ENCODE data around the gene HMSD. TPM values are rescaled to one million over a fixed set of nuclear protein-coding genes. Genes with fewer than 3 reads are reported as not detected.
A peak's percentile ranks its signal among the peaks of the same experiment; 100 is the strongest.
"Not testable (repeated sequence)": the region's sequence is repeated elsewhere in the genome, so short reads cannot be mapped to it uniquely, and the experiment has no call there.

HMSD gene
- total RNA-seq, 6 experiments from 2014 or later, result 0.21 to 0.38 TPM; not detected in 4

DNA sequence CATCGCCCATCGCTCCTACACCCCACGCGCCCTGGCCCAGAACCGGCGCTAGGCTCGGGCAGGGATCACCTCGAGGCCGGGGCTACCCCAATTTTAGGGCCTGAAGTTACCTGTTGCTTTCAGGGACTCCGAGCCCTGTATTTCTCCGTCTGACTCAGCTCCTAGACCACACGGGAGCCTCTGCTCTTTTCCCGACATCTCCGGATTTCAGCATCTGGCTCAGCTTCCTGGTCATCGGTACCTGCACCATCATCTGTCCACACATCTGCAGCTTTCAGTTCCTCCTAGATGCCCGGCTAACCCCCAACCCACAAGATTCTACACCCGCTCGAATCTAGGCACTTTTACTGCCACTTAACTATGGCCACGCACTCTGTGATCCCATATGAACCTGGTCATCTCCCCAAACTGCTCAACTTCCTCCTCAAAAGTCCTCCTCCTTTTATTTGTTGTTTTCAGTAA, 12.1 kb upstream of the HMSD start:
- Mint-ChIP-seq H3K36me3 (ENCODE audit: low read depth) (no peaks in the 10 kb centered on the region), H3K4me3 (no peak overlapping the region), H3K4me1 (ENCODE audit: low read depth) (no peaks in the 10 kb centered on the region), H3K27ac (no peak overlapping the region), H3K9me3 (no peaks in the 10 kb centered on the region), H3K27me3 (ENCODE audit: insufficient read depth) (no peaks in the 10 kb centered on the region; the same call in 1 of the 2 replicates)
- TF ChIP-seq, protein P1, sequence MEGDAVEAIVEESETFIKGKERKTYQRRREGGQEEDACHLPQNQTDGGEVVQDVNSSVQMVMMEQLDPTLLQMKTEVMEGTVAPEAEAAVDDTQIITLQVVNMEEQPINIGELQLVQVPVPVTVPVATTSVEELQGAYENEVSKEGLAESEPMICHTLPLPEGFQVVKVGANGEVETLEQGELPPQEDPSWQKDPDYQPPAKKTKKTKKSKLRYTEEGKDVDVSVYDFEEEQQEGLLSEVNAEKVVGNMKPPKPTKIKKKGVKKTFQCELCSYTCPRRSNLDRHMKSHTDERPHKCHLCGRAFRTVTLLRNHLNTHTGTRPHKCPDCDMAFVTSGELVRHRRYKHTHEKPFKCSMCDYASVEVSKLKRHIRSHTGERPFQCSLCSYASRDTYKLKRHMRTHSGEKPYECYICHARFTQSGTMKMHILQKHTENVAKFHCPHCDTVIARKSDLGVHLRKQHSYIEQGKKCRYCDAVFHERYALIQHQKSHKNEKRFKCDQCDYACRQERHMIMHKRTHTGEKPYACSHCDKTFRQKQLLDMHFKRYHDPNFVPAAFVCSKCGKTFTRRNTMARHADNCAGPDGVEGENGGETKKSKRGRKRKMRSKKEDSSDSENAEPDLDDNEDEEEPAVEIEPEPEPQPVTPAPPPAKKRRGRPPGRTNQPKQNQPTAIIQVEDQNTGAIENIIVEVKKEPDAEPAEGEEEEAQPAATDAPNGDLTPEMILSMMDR (IDR thresholded peaks at IDR 0.05), result no peak
- DNase-seq, result no peak

DNA sequence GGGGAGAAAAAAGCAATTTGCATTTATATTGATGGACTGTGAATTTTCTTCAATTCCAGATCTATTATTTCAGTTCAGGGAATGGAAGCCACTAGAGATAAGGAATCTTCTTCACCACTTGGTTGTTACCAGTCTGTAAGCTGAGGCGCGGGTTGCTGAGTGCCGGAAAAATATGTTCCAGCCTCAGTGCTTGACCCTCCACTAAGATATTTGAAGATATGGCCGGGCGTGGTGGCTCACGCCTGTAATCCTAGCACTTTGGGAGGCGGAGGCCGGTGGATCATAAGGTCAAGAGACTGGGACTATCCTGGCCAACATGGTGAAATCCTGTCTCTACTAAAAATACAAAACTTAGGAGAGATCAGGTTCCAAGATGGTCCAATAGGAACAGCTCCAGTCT, 9.1 kb upstream of the HMSD start:
- Mint-ChIP-seq H3K9me3 (no peaks in the 10 kb centered on the region), H3K27me3 (ENCODE audit: insufficient read depth) (peaks cover 22% of the 10 kb centered on the region), H3K4me3 (no peak overlapping the region), H3K36me3 (ENCODE audit: low read depth) (peaks cover 7% of the 10 kb centered on the region), H3K27ac (no peak overlapping the region), H3K4me1 (ENCODE audit: low read depth) (no peaks in the 10 kb centered on the region)
- DNase-seq, result no peak
- TF ChIP-seq, protein P1 (IDR thresholded peaks at IDR 0.05), result no peak

DNA sequence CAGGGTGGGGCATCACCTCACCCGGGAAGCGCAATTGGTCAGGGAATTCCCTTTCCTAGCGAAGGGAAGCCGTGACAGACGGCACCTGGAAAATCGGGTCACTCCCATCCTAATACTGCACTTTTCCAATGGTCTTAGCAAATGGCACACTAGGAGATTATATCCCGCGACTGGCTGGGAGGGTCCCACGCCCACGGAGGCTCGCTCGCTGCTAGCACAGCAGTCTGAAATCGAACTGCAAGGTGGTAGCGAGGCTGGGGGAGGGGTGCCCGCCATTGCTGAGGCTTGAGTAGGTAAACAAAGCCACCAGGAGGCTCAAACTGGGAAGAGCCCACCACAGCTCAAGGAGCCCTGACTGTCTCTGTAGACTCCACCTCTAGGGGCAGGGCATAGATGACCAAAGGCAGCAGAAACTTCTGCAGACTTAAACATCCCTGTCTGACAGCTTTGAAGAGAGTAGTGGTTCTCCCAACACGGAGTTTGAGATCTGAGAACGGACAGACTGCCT, 8.5 kb upstream of the HMSD start:
- H3K9me3 Mint-ChIP-seq; H3K4me3 Mint-ChIP-seq; H3K27ac Mint-ChIP-seq; H3K4me1 Mint-ChIP-seq (ENCODE audit: low read depth); H3K36me3 Mint-ChIP-seq (ENCODE audit: low read depth); DNase-seq: not testable (repeated sequence)
- peaks cover 22% of the 10 kb centered on the region for H3K27me3 Mint-ChIP-seq (ENCODE audit: insufficient read depth)

DNA sequence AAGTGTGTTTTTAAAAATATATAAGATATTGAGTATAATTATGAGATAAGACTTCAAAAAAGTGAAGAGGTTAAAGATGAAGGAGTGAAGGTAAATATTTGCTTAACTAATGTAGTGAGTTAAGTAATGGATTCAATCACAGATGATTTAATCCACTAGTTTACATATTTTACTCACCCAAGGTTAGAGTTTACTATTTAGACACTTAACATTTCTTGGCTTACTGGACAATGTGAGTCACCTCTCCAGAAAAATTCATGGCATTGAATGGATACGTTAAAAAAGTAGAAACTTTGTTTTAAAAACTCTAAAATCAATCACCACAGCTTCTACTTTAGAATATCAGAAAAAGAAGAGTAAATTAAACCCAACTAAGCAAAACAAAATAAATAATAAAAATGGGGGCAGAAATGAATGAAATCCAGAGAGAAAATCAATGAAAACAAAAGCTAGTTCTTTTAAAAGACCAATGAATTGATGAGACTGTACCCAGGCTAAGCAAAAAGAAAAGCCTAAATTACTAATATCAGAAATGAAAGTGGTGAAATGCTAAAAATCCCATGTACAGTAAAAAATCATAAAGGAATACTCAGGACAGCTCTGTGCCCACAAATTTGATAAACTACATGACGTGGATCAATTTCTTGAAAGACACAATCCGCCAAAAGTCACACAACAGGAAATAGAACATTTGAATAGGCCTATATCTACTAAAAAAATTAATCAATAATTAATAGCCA, 1.9 kb upstream of the HMSD start:
- H3K9me3 Mint-ChIP-seq, result no peaks in the 10 kb centered on the region
- TF ChIP-seq, protein P1 (IDR thresholded peaks at IDR 0.05), result no peak
- no peak for DNase-seq
- no peak overlapping the region for H3K4me3 Mint-ChIP-seq
- H3K27me3 Mint-ChIP-seq (ENCODE audit: insufficient read depth), result peaks cover 25% of the 10 kb centered on the region
- peaks cover 37% of the 10 kb centered on the region for H3K4me1 Mint-ChIP-seq (ENCODE audit: low read depth)
- no peak overlapping the region for H3K27ac Mint-ChIP-seq
- peaks cover 7% of the 10 kb centered on the region for H3K36me3 Mint-ChIP-seq (ENCODE audit: low read depth)

DNA sequence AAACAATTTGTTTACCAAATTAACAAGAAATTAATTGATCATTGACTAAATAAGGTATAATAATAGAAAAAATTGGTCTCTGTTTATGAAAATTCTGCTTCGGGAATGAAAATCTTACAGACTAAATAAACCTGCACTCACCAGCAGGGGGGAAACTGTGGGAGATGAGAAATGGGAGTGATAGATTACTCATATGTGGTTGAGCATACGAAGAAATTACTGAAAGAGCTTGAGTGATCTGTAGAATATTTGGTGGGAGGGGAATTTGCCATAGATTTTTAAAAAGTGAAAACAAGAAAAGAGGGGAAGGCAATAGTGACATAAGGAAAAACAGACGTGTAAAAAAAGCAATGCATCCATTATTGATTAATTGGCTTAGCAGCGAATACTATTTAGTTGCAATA, 2.2 kb downstream of the HMSD start:
- Mint-ChIP-seq H3K27me3 (ENCODE audit: insufficient read depth) (peaks cover 7% of the 10 kb centered on the region; the same call in 1 of the 2 replicates), H3K4me1 (ENCODE audit: low read depth) (peaks cover 43% of the 10 kb centered on the region), H3K9me3 (no peaks in the 10 kb centered on the region), H3K36me3 (ENCODE audit: low read depth) (no peaks in the 10 kb centered on the region; the same call in 1 of the 2 replicates), H3K27ac (no peak overlapping the region), H3K4me3 (no peak overlapping the region)
- peak; percentile 12 for DNase-seq
- TF ChIP-seq, protein P1 (IDR thresholded peaks at IDR 0.05), result peak; percentile 71

DNA sequence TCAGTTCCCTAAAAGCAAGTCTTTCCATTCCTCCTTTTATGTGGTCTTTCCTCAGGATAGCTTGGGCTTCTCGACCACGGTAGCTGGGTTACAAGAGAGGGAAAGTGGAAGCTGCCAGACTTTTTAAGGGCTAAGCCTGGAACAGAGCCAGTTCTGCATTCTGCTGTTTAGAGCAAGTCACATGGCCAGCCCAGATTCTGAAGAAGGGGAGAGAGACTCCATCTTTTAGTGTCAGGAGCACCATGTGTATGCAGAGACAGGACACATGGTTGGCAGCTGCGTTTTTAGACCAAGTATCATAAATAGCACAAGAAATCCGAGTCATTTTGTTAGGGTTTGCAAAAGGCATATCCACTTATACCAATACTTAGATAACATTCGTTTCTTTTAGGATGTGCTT, 4.7 kb downstream of the HMSD start:
- Mint-ChIP-seq H3K9me3 (no peaks in the 10 kb centered on the region), H3K36me3 (ENCODE audit: low read depth) (no peaks in the 10 kb centered on the region; the same call in 1 of the 2 replicates), H3K27me3 (ENCODE audit: insufficient read depth) (peaks cover 4% of the 10 kb centered on the region; the same call in 1 of the 2 replicates), H3K4me3 (no peak overlapping the region), H3K27ac (no peak overlapping the region), H3K4me1 (ENCODE audit: low read depth) (peaks cover 39% of the 10 kb centered on the region)
- TF ChIP-seq, protein P1 (IDR thresholded peaks at IDR 0.05), result no peak
- no peak for DNase-seq
